GF-D8 (cell line): ENCODE data around the gene CYP4F11.
"Not testable (repeated sequence)": the region's sequence is repeated elsewhere in the genome, so short reads cannot be mapped to it uniquely, and the experiment has no call there.

Source experiments
- DNase-seq: peaks from one replicate; lab custom pipeline; 2025; lab: John Stamatoyannopoulos, UW

Gene CYP4F11

GRCh38 chr19:15874821-15875474, 59.4 kb downstream of the CYP4F11 start:
- peak; percentile 39 for DNase-seq

GRCh38 chr19:15873771-15874170, 60.6 kb downstream of the CYP4F11 start:
- DNase-seq, result not testable (repeated sequence)

GRCh38 chr19:15871570-15871969, 62.8 kb downstream of the CYP4F11 start:
- peak; percentile 76 for DNase-seq

- DNase-seq, result peak; percentile 37
Measured at GRCh38 chr19:15869873-15870272, 64.5 kb downstream of the CYP4F11 start.

GRCh38 chr19:15869109-15869555, 65.2 kb downstream of the CYP4F11 start:
- peak; percentile 100 for DNase-seq

- DNase-seq, result peak; percentile 28
Measured at GRCh38 chr19:15866636-15867035, 67.7 kb downstream of the CYP4F11 start.

GRCh38 chr19:15864824-15865223, 69.5 kb downstream of the CYP4F11 start:
- DNase-seq, result peak; percentile 62

- DNase-seq, result no peak
Measured at GRCh38 chr19:15863272-15863671, 71.1 kb downstream of the CYP4F11 start.

- no peak for DNase-seq
Measured at GRCh38 chr19:15862444-15862843, 71.9 kb downstream of the CYP4F11 start.
